SU-DHL-6 (cell line): ENCODE data around the gene LRRC72.

Source experiments
- H2AFZ ChIP-seq: fragments of 200-600 bp; sonication (generic); 2 replicates; pipeline ENCODE4 v1.6.1; 2014; ENCODE audit warnings: low read depth, mild to moderate bottlenecking, moderate library complexity, mixed read lengths, antibody characterized with exemption, low read length; ENCODE audit not compliant: severe bottlenecking
- H3F3A ChIP-seq: fragments of 200-600 bp; shearing (Covaris generic); 2 replicates; pipeline ENCODE4 v1.6.0; 2016; ENCODE audit warnings: antibody characterized with exemption, mild to moderate bottlenecking; ENCODE audit not compliant: insufficient read depth
- H3K27ac ChIP-seq: fragments of 200-600 bp; sonication (generic); 2 replicates; pipeline ENCODE4 v1.5.1; 2016; ENCODE audit warnings: low read depth, mild to moderate bottlenecking, low read length, moderate library complexity, mixed read lengths
- H3K27me3 ChIP-seq: fragments of 200-600 bp; sonication (generic), shearing (Covaris generic); 2 replicates; pipeline ENCODE4 v1.6.0; 2014; ENCODE audit warnings: mild to moderate bottlenecking, low read length
- H3K36me3 ChIP-seq: fragments of 200-600 bp; sonication (generic); 2 replicates; pipeline ENCODE4 v1.6.1; 2014; ENCODE audit warnings: mild to moderate bottlenecking, low read length, mixed read lengths
- H3K4me2 ChIP-seq: fragments of 300-600, 200-600 bp; shearing (Covaris generic), sonication (generic); 2 replicates; pipeline ENCODE4 v1.6.0; 2014; ENCODE audit warnings: low read length, low read depth, mild to moderate bottlenecking; ENCODE audit not compliant: poor library complexity, severe bottlenecking
- H3K4me3 ChIP-seq: fragments of 200-600 bp; sonication (generic); 2 replicates; pipeline ENCODE4 v1.5.1; 2014; ENCODE audit warnings: antibody characterized with exemption, low read length, mild to moderate bottlenecking, mixed read lengths; ENCODE audit not compliant: insufficient read depth, poor library complexity, severe bottlenecking
- H3K79me2 ChIP-seq: fragments of 200-600 bp; sonication (generic); 2 replicates; pipeline ENCODE4 v1.6.1; 2014; ENCODE audit warnings: mild to moderate bottlenecking, low read length, moderate library complexity; ENCODE audit not compliant: insufficient read depth
- H3K9ac ChIP-seq: fragments of 200-600 bp; sonication (generic); 2 replicates; pipeline ENCODE4 v1.7.0; 2014; ENCODE audit warnings: mild to moderate bottlenecking, low read length
- H3K9me2 ChIP-seq: fragments of 200-600 bp; sonication (generic); replicated peaks from 2 replicates; pipeline ENCODE4 v1.6.1; 2014; ENCODE audit warnings: low read length; ENCODE audit not compliant: insufficient read depth
- H3K9me3 ChIP-seq: fragments of 200-600 bp; sonication (generic); 2 replicates; pipeline ENCODE4 v1.6.1; 2014; ENCODE audit warnings: low read length, mixed read lengths; ENCODE audit not compliant: insufficient read depth
- H4K20me1 ChIP-seq: fragments of 200-600 bp; sonication (generic); 2 replicates; pipeline ENCODE4 v1.6.1; 2014; ENCODE audit warnings: low read depth, mild to moderate bottlenecking, antibody characterized with exemption, low read length, moderate library complexity, mixed read lengths
- EZH2phosphoT487 ChIP-seq: fragments of 200-600 bp; sonication (generic), shearing (Covaris generic); conservative IDR thresholded peaks from 2 replicates; pipeline ENCODE4 v1.6.1; 2018; ENCODE audit warnings: mild to moderate bottlenecking, antibody characterized with exemption, low read length, moderate library complexity, mixed read lengths
- TF ChIP-seq, protein P1 (sequence below): fragments of 200-600 bp; sonication (generic); IDR thresholded peaks from one replicate; pipeline ENCODE4 v1.5.1; 2017; ENCODE audit warnings: antibody characterized with exemption, mild to moderate bottlenecking, low read length, moderate library complexity; ENCODE audit not compliant: insufficient read depth, poor library complexity, severe bottlenecking

Gene LRRC72

GRCh38 chr7:16484453-16485158, 42.0 kb upstream of the LRRC72 start:
- TF ChIP-seq, protein P1, sequence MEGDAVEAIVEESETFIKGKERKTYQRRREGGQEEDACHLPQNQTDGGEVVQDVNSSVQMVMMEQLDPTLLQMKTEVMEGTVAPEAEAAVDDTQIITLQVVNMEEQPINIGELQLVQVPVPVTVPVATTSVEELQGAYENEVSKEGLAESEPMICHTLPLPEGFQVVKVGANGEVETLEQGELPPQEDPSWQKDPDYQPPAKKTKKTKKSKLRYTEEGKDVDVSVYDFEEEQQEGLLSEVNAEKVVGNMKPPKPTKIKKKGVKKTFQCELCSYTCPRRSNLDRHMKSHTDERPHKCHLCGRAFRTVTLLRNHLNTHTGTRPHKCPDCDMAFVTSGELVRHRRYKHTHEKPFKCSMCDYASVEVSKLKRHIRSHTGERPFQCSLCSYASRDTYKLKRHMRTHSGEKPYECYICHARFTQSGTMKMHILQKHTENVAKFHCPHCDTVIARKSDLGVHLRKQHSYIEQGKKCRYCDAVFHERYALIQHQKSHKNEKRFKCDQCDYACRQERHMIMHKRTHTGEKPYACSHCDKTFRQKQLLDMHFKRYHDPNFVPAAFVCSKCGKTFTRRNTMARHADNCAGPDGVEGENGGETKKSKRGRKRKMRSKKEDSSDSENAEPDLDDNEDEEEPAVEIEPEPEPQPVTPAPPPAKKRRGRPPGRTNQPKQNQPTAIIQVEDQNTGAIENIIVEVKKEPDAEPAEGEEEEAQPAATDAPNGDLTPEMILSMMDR = no peak
- TF ChIP-seq EZH2phosphoT487 = no peak
- no peak overlapping the region for H3K4me2 ChIP-seq
- no peaks in the 10 kb centered on the region for H3K27me3 ChIP-seq

GRCh38 chr7:16491148-16491547, 35.5 kb upstream of the LRRC72 start:
- no peaks in the 10 kb centered on the region for H3K9me3 ChIP-seq
- H3K36me3 ChIP-seq = no peaks in the 10 kb centered on the region
- no peaks in the 10 kb centered on the region for H3K27me3 ChIP-seq
- TF ChIP-seq, protein P1 = no peak
- TF ChIP-seq EZH2phosphoT487 = no peak
- H3F3A ChIP-seq = no peaks in the 10 kb centered on the region
- H3K27ac ChIP-seq = no peak overlapping the region
- no peaks in the 10 kb centered on the region for H4K20me1 ChIP-seq
- no peak overlapping the region for H2AFZ ChIP-seq
- no peak overlapping the region for H3K9ac ChIP-seq
- no peak overlapping the region for H3K4me2 ChIP-seq
- no peaks in the 10 kb centered on the region for H3K9me2 ChIP-seq
- H3K4me3 ChIP-seq = no peak overlapping the region
- no peaks in the 10 kb centered on the region for H3K79me2 ChIP-seq

More at GRCh38 chr7:16484453-16485158, 42.0 kb upstream of the LRRC72 start:
- no peaks in the 10 kb centered on the region for H3K79me2 ChIP-seq
- no peaks in the 10 kb centered on the region for H3K9me3 ChIP-seq
- H3K36me3 ChIP-seq = no peaks in the 10 kb centered on the region
- no peaks in the 10 kb centered on the region for H3F3A ChIP-seq
- no peak overlapping the region for H3K27ac ChIP-seq
- no peaks in the 10 kb centered on the region; the same call in 1 of the 2 replicates for H4K20me1 ChIP-seq
- H3K9me2 ChIP-seq = no peaks in the 10 kb centered on the region
- no peak overlapping the region for H2AFZ ChIP-seq
- no peak overlapping the region for H3K4me3 ChIP-seq
- H3K9ac ChIP-seq = no peak overlapping the region

DNA sequence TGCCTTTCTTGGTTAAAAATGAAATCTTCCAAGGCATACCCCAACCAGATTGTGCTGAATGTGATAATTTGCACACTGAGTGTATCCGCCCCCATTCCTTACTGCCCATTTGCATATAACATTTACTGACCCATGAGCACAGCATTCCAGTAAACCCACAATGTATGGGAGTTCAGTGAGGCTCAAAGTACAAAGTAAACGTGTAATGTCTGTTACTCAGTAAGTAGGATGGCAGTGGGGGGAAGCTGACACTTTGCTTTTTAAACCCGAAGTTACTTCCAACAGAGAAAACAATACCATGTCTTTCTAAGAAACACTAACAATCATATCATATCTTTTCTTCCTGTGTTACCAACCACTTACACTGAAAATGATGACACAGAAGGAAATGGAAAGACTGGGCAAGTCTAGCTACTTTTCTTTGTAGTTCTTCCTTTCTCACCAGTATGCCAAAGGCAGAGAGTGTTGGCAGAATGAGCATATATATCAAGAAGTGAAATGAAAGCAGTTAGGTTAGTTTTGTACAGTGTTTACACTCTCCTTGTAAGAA, 34.0 kb upstream of the LRRC72 start:
- no peak overlapping the region for H3K9ac ChIP-seq
- TF ChIP-seq EZH2phosphoT487 = no peak
- TF ChIP-seq, protein P1 = no peak
- H3K4me3 ChIP-seq = no peak overlapping the region
- H3K27ac ChIP-seq = no peak overlapping the region
- no peaks in the 10 kb centered on the region for H3K27me3 ChIP-seq
- no peak overlapping the region for H2AFZ ChIP-seq
- no peaks in the 10 kb centered on the region for H3K79me2 ChIP-seq
- no peaks in the 10 kb centered on the region for H3F3A ChIP-seq
- H3K9me3 ChIP-seq = no peaks in the 10 kb centered on the region
- no peaks in the 10 kb centered on the region for H3K9me2 ChIP-seq
- no peaks in the 10 kb centered on the region for H3K36me3 ChIP-seq
- H3K4me2 ChIP-seq = no peak overlapping the region
- H4K20me1 ChIP-seq = no peaks in the 10 kb centered on the region
